Fibroblast of villous mesenchyme (primary cell): Measurements from ENCODE around the gene PSMG1. TPM values are rescaled to one million over a fixed set of nuclear protein-coding genes. Genes with fewer than 3 reads are reported as not detected.

Experiments
- DNase-seq: peaks from one replicate; pipeline ENCODE4 v3.0.0-alpha.2; 2010; ENCODE audit warnings: low read depth
- H3K4me3 ChIP-seq: 2 replicates; pipeline ENCODE4 v1.5.1; 2011; ENCODE audit warnings: low read depth, mild to moderate bottlenecking, low read length
- total RNA-seq: library from RNA; depleted of rRNA; stranded (reverse); fragments of >200 nt; gene quantifications from 2 replicates; pipeline ENCODE4 v1.2.3, GENCODE V29; 2012
- TF ChIP-seq, protein P1 (sequence below): IDR thresholded peaks from 2 replicates; pipeline ENCODE4 v1.5.1; 2012; ENCODE audit warnings: low read depth, mild to moderate bottlenecking, low read length; ENCODE audit not compliant: insufficient read depth

Gene PSMG1
- total RNA-seq, 1 donor = 70.0 TPM

DNA sequence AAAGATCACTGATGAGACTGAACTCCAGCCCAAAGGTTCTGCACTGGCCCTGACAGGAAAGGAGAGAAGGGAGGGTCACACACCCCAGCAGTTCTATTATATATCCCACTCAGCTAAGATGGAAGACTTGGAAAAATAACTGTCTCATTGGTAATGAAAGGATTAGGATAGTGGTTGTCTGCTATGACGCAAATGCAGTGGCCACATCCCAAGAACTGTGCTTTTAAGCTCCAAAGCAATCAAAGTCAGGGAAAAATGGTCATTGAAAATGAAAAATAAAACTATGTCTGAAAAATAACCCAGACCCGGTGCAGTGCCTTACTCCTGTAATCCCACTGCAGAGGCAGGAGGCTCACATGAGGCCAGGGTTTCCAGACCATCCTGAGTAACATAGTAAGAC, 31.0 kb downstream of the PSMG1 start:
- TF ChIP-seq, protein P1, sequence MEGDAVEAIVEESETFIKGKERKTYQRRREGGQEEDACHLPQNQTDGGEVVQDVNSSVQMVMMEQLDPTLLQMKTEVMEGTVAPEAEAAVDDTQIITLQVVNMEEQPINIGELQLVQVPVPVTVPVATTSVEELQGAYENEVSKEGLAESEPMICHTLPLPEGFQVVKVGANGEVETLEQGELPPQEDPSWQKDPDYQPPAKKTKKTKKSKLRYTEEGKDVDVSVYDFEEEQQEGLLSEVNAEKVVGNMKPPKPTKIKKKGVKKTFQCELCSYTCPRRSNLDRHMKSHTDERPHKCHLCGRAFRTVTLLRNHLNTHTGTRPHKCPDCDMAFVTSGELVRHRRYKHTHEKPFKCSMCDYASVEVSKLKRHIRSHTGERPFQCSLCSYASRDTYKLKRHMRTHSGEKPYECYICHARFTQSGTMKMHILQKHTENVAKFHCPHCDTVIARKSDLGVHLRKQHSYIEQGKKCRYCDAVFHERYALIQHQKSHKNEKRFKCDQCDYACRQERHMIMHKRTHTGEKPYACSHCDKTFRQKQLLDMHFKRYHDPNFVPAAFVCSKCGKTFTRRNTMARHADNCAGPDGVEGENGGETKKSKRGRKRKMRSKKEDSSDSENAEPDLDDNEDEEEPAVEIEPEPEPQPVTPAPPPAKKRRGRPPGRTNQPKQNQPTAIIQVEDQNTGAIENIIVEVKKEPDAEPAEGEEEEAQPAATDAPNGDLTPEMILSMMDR = no peak
- H3K4me3 ChIP-seq = no peak overlapping the region
- peak; percentile 18 for DNase-seq

DNA sequence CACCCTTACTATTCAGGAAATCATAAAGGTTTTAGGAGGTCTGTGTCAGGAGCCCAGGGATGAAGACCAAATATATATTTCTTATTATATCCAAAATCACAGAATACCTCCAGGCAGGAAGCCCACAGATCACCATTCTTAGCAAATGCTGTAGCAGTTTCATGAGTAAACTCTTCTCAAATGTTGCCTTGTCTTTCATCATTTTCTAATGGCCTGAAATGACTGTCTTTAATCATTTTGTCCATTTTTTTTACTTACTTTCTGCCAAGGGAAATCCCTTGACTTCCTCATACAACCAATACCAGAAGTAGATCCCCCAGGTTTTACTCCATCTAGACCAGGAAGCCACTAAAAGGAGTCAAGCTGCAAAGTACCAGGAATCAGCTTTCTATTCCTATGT, 32.4 kb downstream of the PSMG1 start:
- no peak for DNase-seq
- TF ChIP-seq, protein P1 = no peak
- no peak overlapping the region for H3K4me3 ChIP-seq

DNA sequence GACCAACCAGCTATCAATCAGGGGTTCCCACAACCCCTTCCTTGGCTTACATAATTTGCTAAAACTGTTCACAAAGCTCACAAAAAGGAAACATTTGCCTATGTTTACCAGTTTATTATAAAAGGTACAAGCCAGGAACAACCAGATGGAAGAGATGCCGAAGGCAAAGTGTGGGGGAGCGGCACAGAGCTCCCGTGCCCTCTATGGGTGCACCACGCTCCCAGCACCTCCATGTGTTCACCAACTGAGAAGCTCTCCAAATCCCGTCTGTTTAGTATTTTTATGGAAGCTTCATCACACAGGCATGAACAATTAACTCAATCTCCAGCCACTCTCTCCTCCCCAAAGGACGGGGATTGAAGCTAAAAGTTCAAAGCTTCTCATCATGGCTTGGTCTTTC, 32.9 kb downstream of the PSMG1 start:
- TF ChIP-seq, protein P1 = no peak
- no peak overlapping the region for H3K4me3 ChIP-seq
- no peak for DNase-seq

DNA sequence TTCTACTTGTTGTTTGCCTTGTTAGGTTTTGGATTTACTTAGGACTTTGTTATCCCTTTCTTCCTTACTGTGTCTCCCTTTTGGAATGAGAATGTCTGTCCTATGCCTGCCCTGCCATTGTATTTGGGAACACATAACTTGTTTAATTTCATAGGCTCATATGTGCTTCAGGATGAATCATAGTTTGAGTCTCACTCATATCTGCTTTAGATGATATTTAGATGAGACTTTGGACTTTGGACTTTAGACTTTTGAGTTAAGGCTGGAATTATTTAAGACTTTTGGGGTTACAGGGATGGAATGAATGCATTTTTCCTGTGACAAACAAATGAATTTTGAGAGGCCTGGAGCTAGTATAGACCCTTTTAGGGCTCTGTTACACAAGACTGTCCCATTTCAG, 33.4 kb downstream of the PSMG1 start:
- H3K4me3 ChIP-seq = no peak overlapping the region
- TF ChIP-seq, protein P1 = no peak
- DNase-seq = no peak

DNA sequence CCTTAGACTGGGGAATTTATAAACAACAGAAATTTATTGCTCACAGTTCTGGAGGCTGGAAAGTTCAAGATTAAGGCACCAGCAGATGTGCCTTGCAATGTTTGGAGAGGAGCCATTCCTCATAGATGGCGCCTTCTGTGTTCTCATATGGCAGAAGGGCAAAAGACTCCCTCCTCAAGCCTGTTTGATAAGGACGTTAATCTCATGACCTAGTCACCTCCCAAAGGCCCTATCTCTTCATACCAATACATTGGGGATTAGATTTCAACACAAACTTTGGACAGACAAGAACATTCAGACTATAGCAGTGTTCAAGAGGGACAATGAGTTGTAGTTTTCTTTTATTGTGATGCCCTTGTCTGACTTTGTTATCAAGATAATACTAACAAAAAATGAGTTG, 34.3 kb downstream of the PSMG1 start:
- DNase-seq = no peak
- TF ChIP-seq, protein P1 = no peak
- no peak overlapping the region for H3K4me3 ChIP-seq

DNA sequence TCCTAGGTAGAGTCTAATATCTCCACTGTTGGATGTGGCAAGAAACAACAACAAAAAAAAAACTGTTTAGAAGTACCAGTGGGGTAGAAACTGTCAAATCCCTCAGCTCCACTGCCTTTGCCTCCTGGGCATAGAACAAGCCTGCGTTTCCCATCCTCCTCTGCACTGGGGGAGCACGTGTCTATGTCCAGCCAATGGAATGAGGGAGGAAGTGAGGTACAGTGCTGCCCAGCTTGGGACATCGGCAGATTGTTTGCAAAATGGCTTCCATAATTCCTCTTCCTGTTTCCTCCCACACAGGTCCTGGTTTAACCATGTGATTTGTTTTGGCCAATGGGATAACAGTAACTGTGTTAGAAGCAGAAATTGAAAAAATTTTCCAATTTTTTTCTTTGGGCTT, 39.1 kb downstream of the PSMG1 start:
- no peak for DNase-seq
- TF ChIP-seq, protein P1 = no peak
- no peak overlapping the region for H3K4me3 ChIP-seq

DNA sequence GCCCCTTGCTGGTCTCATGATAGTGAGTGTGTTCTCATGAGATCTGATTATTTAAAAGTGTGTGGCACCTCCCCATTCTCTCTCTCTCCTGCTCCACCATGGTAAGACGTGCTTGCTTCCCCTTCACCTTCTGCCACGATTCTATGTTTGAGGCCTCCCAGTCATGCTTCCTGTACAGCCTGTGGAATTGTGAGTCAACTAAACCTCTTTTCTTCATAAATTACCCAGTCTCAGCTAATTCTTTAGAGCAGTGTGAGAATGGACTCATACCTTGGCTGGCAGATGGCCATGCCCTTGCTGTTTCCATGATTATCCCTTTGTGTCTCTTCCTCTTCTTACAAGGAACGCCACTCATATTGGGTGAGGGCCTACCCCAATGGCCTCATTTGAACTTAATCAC, 40.3 kb downstream of the PSMG1 start:
- TF ChIP-seq, protein P1 = no peak
- H3K4me3 ChIP-seq = no peak overlapping the region
- no peak for DNase-seq
